ENCODE data around the gene MS4A8.
A peak's percentile ranks its signal among the peaks of the same experiment; 100 is the strongest.

Gene MS4A8

DNA sequence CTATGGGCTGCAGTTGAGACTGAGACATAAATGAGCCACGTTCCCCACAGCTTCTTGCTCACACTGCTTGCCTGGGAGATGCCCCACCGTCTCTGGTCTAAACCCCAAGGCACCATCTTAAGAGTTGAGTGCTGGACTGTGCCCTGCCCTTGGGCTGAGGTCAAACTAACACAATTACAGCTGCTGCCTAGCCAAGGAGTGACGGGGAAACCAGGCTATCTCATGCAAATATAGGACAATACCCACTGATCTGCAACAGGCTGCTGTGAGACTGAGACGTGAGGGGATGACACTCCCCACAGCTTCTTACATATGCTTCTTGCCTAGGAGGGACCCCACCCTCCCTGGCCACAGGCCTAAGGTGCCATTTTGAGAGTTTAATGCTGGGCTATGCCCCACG is 7.8 kb upstream of the MS4A8 start:
- TF ChIP-seq, protein P1, sequence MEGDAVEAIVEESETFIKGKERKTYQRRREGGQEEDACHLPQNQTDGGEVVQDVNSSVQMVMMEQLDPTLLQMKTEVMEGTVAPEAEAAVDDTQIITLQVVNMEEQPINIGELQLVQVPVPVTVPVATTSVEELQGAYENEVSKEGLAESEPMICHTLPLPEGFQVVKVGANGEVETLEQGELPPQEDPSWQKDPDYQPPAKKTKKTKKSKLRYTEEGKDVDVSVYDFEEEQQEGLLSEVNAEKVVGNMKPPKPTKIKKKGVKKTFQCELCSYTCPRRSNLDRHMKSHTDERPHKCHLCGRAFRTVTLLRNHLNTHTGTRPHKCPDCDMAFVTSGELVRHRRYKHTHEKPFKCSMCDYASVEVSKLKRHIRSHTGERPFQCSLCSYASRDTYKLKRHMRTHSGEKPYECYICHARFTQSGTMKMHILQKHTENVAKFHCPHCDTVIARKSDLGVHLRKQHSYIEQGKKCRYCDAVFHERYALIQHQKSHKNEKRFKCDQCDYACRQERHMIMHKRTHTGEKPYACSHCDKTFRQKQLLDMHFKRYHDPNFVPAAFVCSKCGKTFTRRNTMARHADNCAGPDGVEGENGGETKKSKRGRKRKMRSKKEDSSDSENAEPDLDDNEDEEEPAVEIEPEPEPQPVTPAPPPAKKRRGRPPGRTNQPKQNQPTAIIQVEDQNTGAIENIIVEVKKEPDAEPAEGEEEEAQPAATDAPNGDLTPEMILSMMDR (IDR thresholded peaks at IDR 0.05; ENCODE audit: borderline replicate concordance, insufficient read depth, low read depth, low read length), result no peak
- H3K4me3 ChIP-seq (ENCODE audit: low read depth, low read length), result no peak overlapping the region

- TF ChIP-seq, protein P1 (IDR thresholded peaks at IDR 0.05; ENCODE audit: borderline replicate concordance, insufficient read depth, low read depth, low read length), result no peak
- no peak overlapping the region for H3K4me3 ChIP-seq (ENCODE audit: low read depth, low read length)
Observed at GRCh38 chr11:60699936-60700335, 524 bp downstream of the MS4A8 start.

- TF ChIP-seq, protein P1 (IDR thresholded peaks at IDR 0.05; ENCODE audit: borderline replicate concordance, insufficient read depth, low read depth, low read length), result peak; percentile 51; the same call in 1 of the 2 replicates
- H3K4me3 ChIP-seq (ENCODE audit: low read depth, low read length), result no peak overlapping the region
Observed at GRCh38 chr11:60700689-60701468, 1.5 kb downstream of the MS4A8 start.

GRCh38 chr11:60701469-60701818 is 2.0 kb downstream of the MS4A8 start:
- no peak overlapping the region for H3K4me3 ChIP-seq (ENCODE audit: low read depth, low read length)
- TF ChIP-seq, protein P1 (IDR thresholded peaks at IDR 0.05; ENCODE audit: borderline replicate concordance, insufficient read depth, low read depth, low read length), result no peak

- TF ChIP-seq, protein P1 (IDR thresholded peaks at IDR 0.05; ENCODE audit: borderline replicate concordance, insufficient read depth, low read depth, low read length), result no peak
- no peak overlapping the region for H3K4me3 ChIP-seq (ENCODE audit: low read depth, low read length)
Observed at GRCh38 chr11:60703374-60703773, 4.0 kb downstream of the MS4A8 start.

- TF ChIP-seq, protein P1 (IDR thresholded peaks at IDR 0.05; ENCODE audit: borderline replicate concordance, insufficient read depth, low read depth, low read length), result no peak
- H3K4me3 ChIP-seq (ENCODE audit: low read depth, low read length), result no peak overlapping the region
Observed at GRCh38 chr11:60705895-60706294, 6.5 kb downstream of the MS4A8 start.

- TF ChIP-seq, protein P1 (IDR thresholded peaks at IDR 0.05; ENCODE audit: borderline replicate concordance, insufficient read depth, low read depth, low read length), result no peak
- no peak overlapping the region for H3K4me3 ChIP-seq (ENCODE audit: low read depth, low read length)
Observed at GRCh38 chr11:60706931-60707330, 7.5 kb downstream of the MS4A8 start.
